NCI-H1092 treated with DMSO at 0.1 percent for 48 hours (cell line): ENCODE measurements around the gene TCFL5.

Experiments
- DNase-seq: peaks from one replicate; lab custom pipeline; 2025; lab: John Stamatoyannopoulos, UW

The TCFL5 gene

GRCh38 chr20:62821726-62822210 lies 39.9 kb downstream of the TCFL5 start:
- no peak for DNase-seq

GRCh38 chr20:62820962-62821725 lies 40.5 kb downstream of the TCFL5 start:
- DNase-seq = no peak

DNA sequence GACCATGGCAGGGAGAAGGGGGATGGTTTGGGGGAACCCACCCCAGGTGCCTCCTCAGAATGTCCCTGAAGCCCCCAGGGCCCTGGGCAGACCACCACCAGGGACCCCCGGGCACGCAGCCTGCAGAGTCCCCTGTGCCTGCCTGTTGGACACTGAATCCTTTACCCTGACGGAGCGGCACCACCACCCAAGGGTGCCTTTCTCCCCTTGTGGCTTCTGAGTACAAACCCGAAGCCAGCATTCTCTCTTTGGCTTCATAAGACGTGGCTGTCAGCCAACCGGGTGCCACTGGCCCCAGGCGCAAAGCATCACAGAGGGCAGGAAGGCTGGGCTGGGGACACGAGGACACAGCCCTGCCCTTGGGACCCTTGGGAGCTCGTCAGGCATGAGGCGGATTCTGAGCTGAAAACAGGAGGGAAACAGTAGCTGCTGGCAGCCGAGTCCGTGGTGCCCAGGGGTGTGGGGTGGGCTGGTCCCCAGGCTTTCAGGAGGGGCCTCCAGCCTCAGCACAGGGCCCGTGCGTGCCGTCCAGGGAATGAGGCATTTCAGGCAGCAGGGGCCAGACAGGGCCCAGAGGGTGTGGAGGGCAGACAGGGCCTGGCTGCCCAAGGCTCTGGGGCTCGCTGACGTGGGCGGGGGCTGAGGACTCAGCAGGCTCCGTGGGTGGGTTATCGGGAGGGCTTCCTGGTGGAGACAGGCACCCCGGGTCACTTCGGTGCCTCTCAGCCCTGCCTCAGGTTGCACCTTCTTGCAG lies 41.2 kb downstream of the TCFL5 start:
- no peak for DNase-seq

- peak; percentile 46 for DNase-seq
Measured at GRCh38 chr20:62819494-62820174, 42.0 kb downstream of the TCFL5 start.

DNA sequence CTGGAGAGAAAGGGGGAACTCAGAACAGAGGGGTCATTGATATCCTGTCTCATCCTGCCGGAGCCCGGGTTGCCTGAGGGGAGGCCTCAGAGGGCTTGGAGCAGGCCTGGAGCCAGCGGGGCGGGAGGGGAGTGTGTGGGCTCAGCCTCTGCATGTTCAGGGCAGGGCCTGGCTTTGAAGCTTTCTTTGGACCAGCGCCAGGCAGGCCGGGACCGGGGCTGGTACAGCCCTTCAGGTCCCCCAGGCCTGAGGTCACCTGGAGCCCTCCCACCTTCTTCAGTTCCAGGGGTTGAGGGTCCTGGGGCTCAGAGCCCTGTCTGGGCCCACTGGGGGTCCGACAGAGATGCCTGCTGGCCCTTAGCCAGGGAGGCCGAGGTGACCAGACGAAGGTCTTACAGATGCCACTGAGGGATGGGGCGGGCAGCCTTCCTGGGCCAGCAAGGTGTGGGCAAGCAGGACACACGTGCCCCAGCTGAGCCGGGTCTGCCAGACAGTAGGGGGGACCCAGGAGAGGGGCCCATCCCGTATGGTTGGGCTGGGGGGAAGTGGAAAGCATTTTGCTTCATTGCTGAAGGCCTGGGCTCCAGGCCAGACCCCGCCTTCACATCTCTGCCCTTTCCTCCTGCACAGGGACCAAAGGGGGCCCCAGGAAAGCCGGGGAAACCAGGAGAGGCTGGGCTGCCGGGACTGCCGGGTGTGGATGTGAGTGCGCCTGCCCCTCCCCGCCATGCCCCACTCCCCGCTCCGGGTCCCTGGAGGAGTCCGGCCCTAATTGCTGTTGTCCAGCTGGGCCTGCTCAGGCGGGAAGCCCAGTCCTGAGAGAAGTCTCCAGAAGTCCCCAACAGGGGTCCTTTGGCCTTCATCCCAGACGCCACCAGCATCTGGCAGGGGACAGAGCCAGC lies 42.8 kb downstream of the TCFL5 start:
- DNase-seq = peak; percentile 52

GRCh38 chr20:62817975-62818591 lies 43.5 kb downstream of the TCFL5 start:
- DNase-seq = no peak

DNA sequence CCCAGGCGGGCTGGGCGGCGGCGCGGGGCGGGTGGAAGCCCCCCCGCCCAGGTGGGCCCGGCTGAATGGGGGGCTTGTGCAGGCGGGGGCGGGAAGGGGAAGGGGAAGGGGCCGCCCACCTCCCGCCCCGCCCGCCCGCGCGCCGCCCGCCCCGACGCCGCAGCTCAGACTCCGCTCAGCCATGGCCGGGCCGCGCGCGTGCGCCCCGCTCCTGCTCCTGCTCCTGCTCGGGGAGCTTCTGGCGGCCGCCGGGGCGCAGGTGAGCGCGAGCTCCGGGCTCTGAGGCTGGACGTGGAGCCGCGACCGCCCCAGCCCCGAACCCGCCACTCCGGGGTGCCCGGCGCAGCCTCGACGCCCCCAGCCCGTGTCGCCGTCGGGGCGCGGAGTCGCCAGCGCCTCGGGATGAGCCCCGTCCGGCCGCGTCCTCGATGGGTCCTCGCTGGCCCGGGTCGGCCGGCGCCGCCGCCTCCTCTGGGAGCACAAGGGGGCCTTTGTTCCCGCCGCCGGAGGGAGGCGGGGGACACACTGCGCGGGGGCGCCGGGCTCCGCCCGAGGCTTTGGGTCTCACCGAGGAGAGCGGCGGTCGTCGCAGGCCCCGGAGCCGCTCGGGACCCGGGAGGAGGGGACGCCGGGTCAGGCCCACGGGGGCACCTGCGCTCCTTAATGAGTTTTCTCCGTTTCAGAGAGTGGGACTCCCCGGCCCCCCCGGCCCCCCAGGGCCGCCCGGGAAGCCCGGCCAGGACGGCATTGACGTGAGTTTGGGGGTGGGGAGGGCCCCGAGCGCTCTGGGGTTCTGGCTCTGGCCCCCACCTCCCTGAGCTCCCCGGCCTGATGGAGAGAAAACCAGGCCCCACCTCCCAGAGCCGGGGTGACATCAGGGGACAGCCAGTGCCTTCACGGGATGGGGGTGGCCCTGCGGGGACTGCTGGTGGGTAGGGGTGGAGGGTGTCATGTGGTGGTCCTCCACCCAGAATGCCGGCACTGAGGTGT lies 44.4 kb downstream of the TCFL5 start, which contains the start of gene COL9A3:
COL9A3 (plus strand) TSS at position 167 of the 990 bp plus-strand sequence; CDS start at position 182, 15 bp downstream.
- DNase-seq = no peak

- no peak for DNase-seq
Measured at GRCh38 chr20:62816031-62816883, 45.4 kb downstream of the TCFL5 start.

DNA sequence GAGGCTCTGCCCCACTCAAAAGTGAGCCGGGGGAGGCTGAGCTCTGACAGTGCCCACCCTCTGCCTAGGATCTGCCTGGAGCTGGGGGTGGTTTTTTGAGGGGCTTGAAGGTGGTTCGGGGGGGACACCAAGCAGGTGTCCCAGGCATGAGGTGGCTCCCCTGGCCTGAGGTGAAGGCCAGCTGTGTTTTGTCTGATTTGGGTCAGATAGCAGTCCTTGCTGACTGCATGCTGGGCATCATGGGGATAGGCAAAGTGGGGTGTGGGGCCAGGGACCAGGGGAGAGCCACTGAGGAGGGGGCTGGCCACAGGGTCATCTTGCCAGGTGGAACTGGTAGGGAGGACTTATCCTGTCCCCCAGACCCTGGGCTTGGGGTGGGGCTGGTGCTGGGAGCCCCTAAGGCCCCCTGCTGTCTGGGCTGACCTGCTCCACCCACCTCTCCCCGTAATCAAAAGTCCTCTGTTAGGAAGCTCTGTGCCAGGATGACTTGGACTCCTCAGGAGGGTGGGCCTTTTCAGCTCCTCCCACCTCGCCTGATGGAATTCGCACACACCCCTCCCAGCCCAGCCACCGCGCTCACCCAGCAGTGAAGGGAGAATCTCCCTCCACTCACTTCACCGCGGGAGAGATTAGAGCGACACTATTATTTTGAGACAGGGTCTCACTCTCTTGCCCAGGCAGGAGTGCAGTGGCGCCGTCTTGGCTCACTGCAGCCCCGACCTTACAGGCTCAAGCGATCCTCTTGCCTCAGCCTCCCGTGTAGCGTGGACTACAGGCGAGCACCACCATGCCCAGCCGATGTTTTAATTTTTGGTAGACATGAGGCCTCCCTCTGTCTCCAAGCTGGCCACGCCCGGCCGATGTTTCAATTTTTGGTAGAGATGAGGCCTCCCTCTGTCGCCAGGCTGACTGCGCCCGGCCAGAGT lies 46.3 kb downstream of the TCFL5 start:
- DNase-seq = no peak

GRCh38 chr20:62814709-62815065 lies 46.9 kb downstream of the TCFL5 start:
- no peak for DNase-seq

GRCh38 chr20:62814060-62814708 lies 47.4 kb downstream of the TCFL5 start:
- no peak for DNase-seq

- DNase-seq = no peak
Measured at GRCh38 chr20:62813588-62813987, 48.0 kb downstream of the TCFL5 start.

DNA sequence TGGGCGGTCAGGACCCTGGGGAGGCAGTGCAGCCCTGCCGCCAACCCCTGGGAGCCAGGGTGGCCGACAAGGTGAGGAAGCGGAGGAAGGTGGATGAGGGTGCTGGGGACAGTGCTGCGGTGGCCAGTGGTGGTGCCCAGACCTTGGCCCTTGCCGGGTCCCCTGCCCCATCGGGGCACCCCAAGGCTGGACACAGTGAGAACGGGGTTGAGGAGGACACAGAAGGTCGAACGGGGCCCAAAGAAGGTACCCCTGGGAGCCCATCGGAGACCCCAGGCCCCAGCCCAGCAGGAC lies 48.8 kb downstream of the TCFL5 start:
- DNase-seq = no peak

DNA sequence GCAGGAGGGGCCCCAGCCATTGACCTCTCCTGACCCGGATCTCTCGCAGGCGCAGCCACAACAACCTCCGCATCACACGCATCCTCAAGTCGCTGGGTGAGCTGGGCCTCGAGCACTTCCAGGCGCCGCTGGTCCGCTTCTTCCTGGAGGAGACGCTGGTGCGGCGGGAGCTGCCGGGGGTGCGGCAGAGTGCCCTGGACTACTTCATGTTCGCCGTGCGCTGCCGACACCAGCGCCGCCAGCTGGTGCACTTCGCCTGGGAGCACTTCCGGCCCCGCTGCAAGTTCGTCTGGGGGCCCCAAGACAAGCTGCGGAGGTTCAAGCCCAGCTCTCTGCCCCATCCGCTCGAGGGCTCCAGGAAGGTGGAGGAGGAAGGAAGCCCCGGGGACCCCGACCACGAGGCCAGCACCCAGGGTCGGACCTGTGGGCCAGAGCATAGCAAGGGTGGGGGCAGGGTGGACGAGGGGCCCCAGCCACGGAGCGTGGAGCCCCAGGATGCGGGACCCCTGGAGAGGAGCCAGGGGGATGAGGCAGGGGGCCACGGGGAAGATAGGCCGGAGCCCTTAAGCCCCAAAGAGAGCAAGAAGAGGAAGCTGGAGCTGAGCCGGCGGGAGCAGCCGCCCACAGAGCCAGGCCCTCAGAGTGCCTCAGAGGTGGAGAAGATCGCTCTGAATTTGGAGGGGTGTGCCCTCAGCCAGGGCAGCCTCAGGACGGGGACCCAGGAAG lies 49.3 kb downstream of the TCFL5 start:
- DNase-seq = no peak

DNA sequence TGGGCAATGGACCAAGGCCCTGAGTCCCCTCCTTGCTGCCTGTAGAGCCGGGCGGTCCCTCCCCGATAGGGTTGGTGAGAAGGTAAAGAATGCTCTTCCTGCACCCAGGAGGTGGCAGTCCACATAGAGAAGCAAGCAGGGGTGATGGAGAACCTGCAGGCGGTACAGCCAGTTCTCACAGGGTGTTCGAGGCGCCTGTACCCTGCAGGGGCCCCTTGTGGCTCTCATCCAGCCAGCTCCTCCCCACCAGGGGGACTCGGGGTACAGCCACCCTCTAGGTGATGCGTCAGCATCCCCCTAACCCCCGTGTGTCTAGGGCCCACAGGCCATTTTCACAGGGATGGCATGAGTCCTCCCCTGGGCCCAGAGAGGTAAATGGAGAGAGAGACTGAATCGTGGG lies 49.9 kb downstream of the TCFL5 start:
- no peak for DNase-seq

GRCh38 chr20:62811320-62811719 lies 50.3 kb downstream of the TCFL5 start:
- DNase-seq = no peak
